ENCODE measurements around the gene METTL4. TPM values are rescaled to one million over a fixed set of nuclear protein-coding genes. Genes with fewer than 3 reads are reported as not detected.

METTL4 gene
- total and polyA plus RNA-seq, 2 donors from 2014 or later: 7.2 to 15.2 TPM

DNA sequence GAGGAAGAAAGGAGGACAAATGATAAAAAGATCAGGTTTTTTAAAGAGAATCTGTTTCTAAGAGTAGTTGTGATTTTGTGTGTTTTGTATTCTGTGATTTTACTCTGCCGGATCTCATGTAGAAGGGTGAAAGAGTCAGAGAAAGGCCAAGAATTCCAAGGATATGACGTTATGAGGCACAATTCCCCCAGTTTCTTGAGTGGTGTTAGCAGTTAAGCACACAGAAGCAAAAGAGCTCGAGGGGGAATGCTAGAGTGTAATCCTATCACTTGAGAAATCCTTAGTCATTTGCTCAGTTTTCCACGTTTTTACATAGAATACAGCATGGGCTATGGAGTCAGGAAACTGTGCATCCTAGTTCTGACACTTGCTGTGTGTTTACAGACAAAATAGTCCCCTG, 34.8 kb downstream of the METTL4 start:
- FAIRE-seq (no peak), DNase-seq (no peak)
- Histone ChIP-seq H3K36me3 (ENCODE audit: control insufficient read depth in 2 of 3, insufficient read depth in 3 of 3, low read length in 3 of 3) (peaks cover 0 to 4% (median 0%) of the 10 kb centered on the region in 3 donors), H3K27ac (ENCODE audit: low read depth in 2 of 2, low read length in 2 of 2) (no peak overlapping the region), H3K9me3 (ENCODE audit: control insufficient read depth in 2 of 3, insufficient read depth in 1 of 3, low read length in 3 of 3) (no peaks in the 10 kb centered on the region), H3K27me3 (ENCODE audit: control insufficient read depth, insufficient read depth, low read length) (no peaks in the 10 kb centered on the region), H3K4me3 (ENCODE audit: low read length in 3 of 3) (no peak overlapping the region), H3K4me1 (ENCODE audit: control insufficient read depth in 2 of 3, insufficient read depth in 2 of 3, low read depth in 1 of 3, low read length in 3 of 3) (no peaks in the 10 kb centered on the region), H3K9ac (ENCODE audit: low read length in 3 of 3) (no peak overlapping the region)
- intact Hi-C loops (cut with DNase I): loop anchor here (10.0 kb wide), 1 partner anchor 1672 kb away; no protein-coding TSS in a partner anchor
- TF ChIP-seq, protein P1, sequence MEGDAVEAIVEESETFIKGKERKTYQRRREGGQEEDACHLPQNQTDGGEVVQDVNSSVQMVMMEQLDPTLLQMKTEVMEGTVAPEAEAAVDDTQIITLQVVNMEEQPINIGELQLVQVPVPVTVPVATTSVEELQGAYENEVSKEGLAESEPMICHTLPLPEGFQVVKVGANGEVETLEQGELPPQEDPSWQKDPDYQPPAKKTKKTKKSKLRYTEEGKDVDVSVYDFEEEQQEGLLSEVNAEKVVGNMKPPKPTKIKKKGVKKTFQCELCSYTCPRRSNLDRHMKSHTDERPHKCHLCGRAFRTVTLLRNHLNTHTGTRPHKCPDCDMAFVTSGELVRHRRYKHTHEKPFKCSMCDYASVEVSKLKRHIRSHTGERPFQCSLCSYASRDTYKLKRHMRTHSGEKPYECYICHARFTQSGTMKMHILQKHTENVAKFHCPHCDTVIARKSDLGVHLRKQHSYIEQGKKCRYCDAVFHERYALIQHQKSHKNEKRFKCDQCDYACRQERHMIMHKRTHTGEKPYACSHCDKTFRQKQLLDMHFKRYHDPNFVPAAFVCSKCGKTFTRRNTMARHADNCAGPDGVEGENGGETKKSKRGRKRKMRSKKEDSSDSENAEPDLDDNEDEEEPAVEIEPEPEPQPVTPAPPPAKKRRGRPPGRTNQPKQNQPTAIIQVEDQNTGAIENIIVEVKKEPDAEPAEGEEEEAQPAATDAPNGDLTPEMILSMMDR (IDR thresholded peaks at IDR 0.05; ENCODE audit: borderline replicate concordance, extremely low read depth, insufficient read depth): no peak

GRCh38 chr18:2536063-2536462, 35.2 kb downstream of the METTL4 start:
- intact Hi-C loops (cut with DNase I): loop anchor here (10.0 kb wide), 1 partner anchor 1671 kb away; no protein-coding TSS in a partner anchor
- H3K27me3 ChIP-seq (ENCODE audit: control insufficient read depth, insufficient read depth, low read length): no peaks in the 10 kb centered on the region
- no peaks in the 10 kb centered on the region for H3K9me3 ChIP-seq (ENCODE audit: control insufficient read depth in 2 of 3, insufficient read depth in 1 of 3, low read length in 3 of 3)
- no peaks in the 10 kb centered on the region for H3K4me1 ChIP-seq (ENCODE audit: control insufficient read depth in 2 of 3, insufficient read depth in 2 of 3, low read depth in 1 of 3, low read length in 3 of 3)
- DNase-seq (no peak), FAIRE-seq (no peak)
- TF ChIP-seq, protein P1 (IDR thresholded peaks at IDR 0.05; ENCODE audit: borderline replicate concordance, extremely low read depth, insufficient read depth): no peak
- H3K4me3 ChIP-seq (ENCODE audit: low read length in 3 of 3): no peak overlapping the region
- no peak overlapping the region for H3K9ac ChIP-seq (ENCODE audit: low read length in 3 of 3)
- H3K36me3 ChIP-seq (ENCODE audit: control insufficient read depth in 2 of 3, insufficient read depth in 3 of 3, low read length in 3 of 3): peaks cover 0 to 4% (median 0%) of the 10 kb centered on the region in 3 donors
- no peak overlapping the region for H3K27ac ChIP-seq (ENCODE audit: low read depth in 2 of 2, low read length in 2 of 2)

DNA sequence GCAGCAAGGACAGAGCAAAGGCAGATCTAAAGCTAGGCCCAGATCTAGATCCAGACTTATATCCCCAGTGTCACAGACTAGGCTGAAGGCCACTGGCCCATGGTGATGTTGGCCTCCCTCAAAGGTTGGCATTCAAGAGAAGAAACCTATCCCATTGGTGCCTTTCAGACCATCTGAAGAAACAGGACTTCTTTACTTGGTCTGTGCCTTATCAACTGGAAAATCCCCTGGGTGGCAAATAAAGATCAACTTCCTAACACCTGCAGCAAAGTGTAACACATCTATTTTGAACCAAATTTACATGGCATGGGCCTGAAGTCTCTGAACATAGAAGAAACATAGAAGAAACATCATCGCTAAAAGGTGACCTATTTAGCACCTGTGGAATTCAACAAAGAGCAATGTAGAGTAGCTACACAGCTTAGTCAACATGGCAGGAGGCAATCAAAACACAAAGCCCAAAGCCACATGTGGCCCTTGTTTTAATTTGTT, 35.8 kb downstream of the METTL4 start:
- no peak overlapping the region for H3K27ac ChIP-seq (ENCODE audit: low read depth in 2 of 2, low read length in 2 of 2)
- intact Hi-C loops (cut with DNase I): loop anchor here (10.0 kb wide), 1 partner anchor 1671 kb away; no protein-coding TSS in a partner anchor
- FAIRE-seq (no peak), DNase-seq (no peak)
- H3K9me3 ChIP-seq (ENCODE audit: control insufficient read depth in 2 of 3, insufficient read depth in 1 of 3, low read length in 3 of 3): no peaks in the 10 kb centered on the region
- no peaks in the 10 kb centered on the region for H3K4me1 ChIP-seq (ENCODE audit: control insufficient read depth in 2 of 3, insufficient read depth in 2 of 3, low read depth in 1 of 3, low read length in 3 of 3)
- no peak overlapping the region for H3K4me3 ChIP-seq (ENCODE audit: low read length in 3 of 3)
- peaks cover 0 to 4% (median 0%) of the 10 kb centered on the region in 3 donors for H3K36me3 ChIP-seq (ENCODE audit: control insufficient read depth in 2 of 3, insufficient read depth in 3 of 3, low read length in 3 of 3)
- H3K27me3 ChIP-seq (ENCODE audit: control insufficient read depth, insufficient read depth, low read length): no peaks in the 10 kb centered on the region
- TF ChIP-seq, protein P1 (IDR thresholded peaks at IDR 0.05; ENCODE audit: borderline replicate concordance, extremely low read depth, insufficient read depth): no peak
- H3K9ac ChIP-seq (ENCODE audit: low read length in 3 of 3): no peak overlapping the region

All from kidney (tissue), 14 donors.